GM18951 (cell line): Measurements from ENCODE around the gene CSTF1.
"Not testable (repeated sequence)": the region's sequence is repeated elsewhere in the genome, so short reads cannot be mapped to it uniquely, and the experiment has no call there.

Experiments used
- POLR2A ChIP-seq: IDR thresholded peaks from 4 replicates; pipeline ENCODE4 v1.6.1; 2011; ENCODE audit warnings: mild to moderate bottlenecking; ENCODE audit not compliant: insufficient read length, insufficient read depth; ENCODE audit errors: extremely low read depth
- in situ Hi-C: fragments of 300-500 bp; cut with MboI; formaldehyde crosslinking; loops from one replicate; pipeline ENCODE4 v1.12.0; 2022; ENCODE audit warnings: low sequenced_read_pairs, mixed read lengths, inconsistent platforms; ENCODE audit not compliant: unreplicated experiment

The CSTF1 gene

GRCh38 chr20:56406910-56407309, 14.5 kb downstream of the CSTF1 start:
- in situ Hi-C loops = no loop called here
- TF ChIP-seq POLR2A = no peak

GRCh38 chr20:56409521-56409920, 17.1 kb downstream of the CSTF1 start:
- TF ChIP-seq POLR2A = no peak
- in situ Hi-C loops = no loop called here

GRCh38 chr20:56409956-56410355, 17.5 kb downstream of the CSTF1 start:
- in situ Hi-C loops = no loop called here
- no peak for TF ChIP-seq POLR2A

- in situ Hi-C loops = not testable (repeated sequence)
Measured at GRCh38 chr20:56411287-56411686, 18.8 kb downstream of the CSTF1 start.

- no peak for TF ChIP-seq POLR2A
- in situ Hi-C loops = no loop called here
Measured at GRCh38 chr20:56411759-56412472, 19.5 kb downstream of the CSTF1 start, which contains the start of gene CASS4. Gene CASS4, plus strand, starts transcription at chr20:56412260. Its CDS starts 199 bp downstream, at chr20:56412459.

- in situ Hi-C loops = no loop called here
- TF ChIP-seq POLR2A = no peak
Measured at GRCh38 chr20:56412473-56412790, 20.0 kb downstream of the CSTF1 start.

GRCh38 chr20:56412949-56413348, 20.5 kb downstream of the CSTF1 start:
- no peak for TF ChIP-seq POLR2A

GRCh38 chr20:56414842-56415765, 22.7 kb downstream of the CSTF1 start:
- in situ Hi-C loops = no loop called here
- no peak for TF ChIP-seq POLR2A

More at GRCh38 chr20:56412949-56413348, 20.5 kb downstream of the CSTF1 start:
- in situ Hi-C loops = no loop called here

GRCh38 chr20:56417402-56417801, 25.0 kb downstream of the CSTF1 start:
- no peak for TF ChIP-seq POLR2A
- in situ Hi-C loops = no loop called here

- in situ Hi-C loops = no loop called here
- no peak for TF ChIP-seq POLR2A
Measured at GRCh38 chr20:56417911-56418310, 25.5 kb downstream of the CSTF1 start.

- in situ Hi-C loops = no loop called here
- no peak for TF ChIP-seq POLR2A
Measured at GRCh38 chr20:56418385-56418861, 26.0 kb downstream of the CSTF1 start.

- in situ Hi-C loops = no loop called here
- no peak for TF ChIP-seq POLR2A
Measured at GRCh38 chr20:56420028-56420427, 27.6 kb downstream of the CSTF1 start.

GRCh38 chr20:56420940-56421688, 28.7 kb downstream of the CSTF1 start:
- TF ChIP-seq POLR2A = no peak
- in situ Hi-C loops = no loop called here
